ENCODE results near the gene CDK11B.
"Not testable (repeated sequence)": the region's sequence is repeated elsewhere in the genome, so short reads cannot be mapped to it uniquely, and the experiment has no call there.

Gene CDK11B

GRCh38 chr1:1647567-1648241 is 11.1 kb downstream of the CDK11B start:
- DNase-seq, result not testable (repeated sequence)

GRCh38 chr1:1646326-1646725 is 12.5 kb downstream of the CDK11B start:
- DNase-seq, result not testable (repeated sequence)

- not testable (repeated sequence) for DNase-seq
These were observed 17.9 kb downstream of the CDK11B start for GRCh38 chr1:1640711-1641461.

GRCh38 chr1:1640081-1640480 is 18.7 kb downstream of the CDK11B start:
- DNase-seq, result not testable (repeated sequence)

- not testable (repeated sequence) for DNase-seq
These were observed 19.4 kb downstream of the CDK11B start for GRCh38 chr1:1639368-1639767.

GRCh38 chr1:1638528-1638927 is 20.3 kb downstream of the CDK11B start:
- not testable (repeated sequence) for DNase-seq

GRCh38 chr1:1637479-1637875 is 21.3 kb downstream of the CDK11B start:
- not testable (repeated sequence) for DNase-seq

GRCh38 chr1:1636621-1637478 is 22.0 kb downstream of the CDK11B start:
- not testable (repeated sequence) for DNase-seq

GRCh38 chr1:1634613-1635012 is 24.2 kb downstream of the CDK11B start:
- DNase-seq, result not testable (repeated sequence)

- not testable (repeated sequence) for DNase-seq
These were observed 25.4 kb downstream of the CDK11B start for GRCh38 chr1:1633409-1633808.

- DNase-seq, result no peak
These were observed 26.9 kb downstream of the CDK11B start, which contains the start of gene MMP23B for GRCh38 chr1:1631782-1632420. Gene MMP23B, plus strand, starts transcription at chr1:1632173. Its CDS starts 46 bp downstream, at chr1:1632219.

GRCh38 chr1:1630965-1631781 is 27.6 kb downstream of the CDK11B start:
- DNase-seq, result peak; percentile 58

GRCh38 chr1:1630191-1630964 is 28.4 kb downstream of the CDK11B start:
- peak; percentile 97 for DNase-seq

GRCh38 chr1:1629430-1630190 is 29.2 kb downstream of the CDK11B start:
- peak; percentile 92 for DNase-seq

GRCh38 chr1:1628754-1629429 is 29.9 kb downstream of the CDK11B start:
- peak; percentile 55 for DNase-seq

GRCh38 chr1:1627829-1628753 is 30.7 kb downstream of the CDK11B start:
- DNase-seq, result no peak

- DNase-seq, result no peak
These were observed 31.5 kb downstream of the CDK11B start for GRCh38 chr1:1627261-1627828.
